Measurements from ENCODE around the gene PCSK6. TPM values are rescaled to one million over a fixed set of nuclear protein-coding genes. Genes with fewer than 3 reads are reported as not detected.

The PCSK6 gene
- total RNA-seq, 3 donors from 2014 or later (not counting 1 experiment from before 2014, with no cell fraction given): 1.5 to 2.4 (median 2.4) TPM

DNA sequence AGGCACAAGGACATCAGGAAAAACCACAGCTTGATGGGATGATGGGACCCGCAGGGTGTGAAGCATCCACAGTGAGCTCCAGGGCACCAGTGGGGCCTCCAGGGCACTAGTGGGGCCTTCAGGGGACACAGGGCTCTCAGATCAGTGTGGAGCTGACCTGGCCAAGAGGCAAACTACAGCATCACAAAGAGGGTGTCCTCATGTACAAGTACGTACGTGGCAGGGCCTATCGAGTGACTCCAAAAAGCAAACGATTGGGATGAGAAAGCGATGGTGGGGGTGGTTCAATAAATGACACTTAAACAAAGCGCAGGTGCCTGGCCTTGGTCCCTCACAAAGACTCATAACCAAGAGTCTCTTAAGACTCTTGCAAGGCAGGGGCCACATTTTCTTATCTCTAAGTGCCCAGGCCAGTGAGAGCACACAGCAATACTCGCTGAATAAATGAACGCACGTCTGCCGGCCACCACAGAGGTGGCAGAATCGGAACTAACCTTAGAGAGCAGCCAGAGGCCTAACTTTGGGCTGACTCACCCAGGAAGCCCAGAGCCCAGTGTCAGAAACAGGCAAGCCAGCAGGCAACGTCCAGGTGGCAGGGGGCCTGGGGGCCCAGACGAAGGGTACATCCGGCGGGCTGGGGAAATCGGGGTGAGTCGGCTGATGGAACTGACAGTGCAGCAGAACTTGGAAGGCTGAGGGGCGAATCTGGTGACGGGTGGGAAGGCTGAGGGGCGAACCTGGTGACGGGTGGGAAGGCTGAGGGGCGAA, 8.7 kb downstream of the PCSK6 start:
- Histone ChIP-seq H3K27me3 (ENCODE audit: control insufficient read depth, insufficient read depth, low read length) (no peaks in the 10 kb centered on the region), H3K27ac (ENCODE audit: low read length) (no peak overlapping the region), H3K9me3 (ENCODE audit: control insufficient read depth, insufficient read depth, low read length) (no peaks in the 10 kb centered on the region), H3K36me3 (ENCODE audit: control insufficient read depth, insufficient read depth, low read length) (no peaks in the 10 kb centered on the region), H3K4me3 (ENCODE audit: low read length) (no peak overlapping the region), H3K4me1 (ENCODE audit: control insufficient read depth, insufficient read depth, low read length) (no peaks in the 10 kb centered on the region)
- Mint-ChIP-seq H3K36me3 (no peaks in the 10 kb centered on the region), H3K4me1 (no peaks in the 10 kb centered on the region), H3K9me3 (no peaks in the 10 kb centered on the region), H3K27me3 (ENCODE audit: low read depth in 2 of 2) (peaks cover 16 to 24% of the 10 kb centered on the region in 2 donors), H3K4me3 (no peak overlapping the region), H3K27ac (no peak overlapping the region)
- intact Hi-C loops (cut with micrococcal nuclease): no loop called here
- 80% methylated on average over 23 of the region's 23 CpGs for WGBS (ENCODE audit: insufficient coverage)
- TF ChIP-seq, protein P1, sequence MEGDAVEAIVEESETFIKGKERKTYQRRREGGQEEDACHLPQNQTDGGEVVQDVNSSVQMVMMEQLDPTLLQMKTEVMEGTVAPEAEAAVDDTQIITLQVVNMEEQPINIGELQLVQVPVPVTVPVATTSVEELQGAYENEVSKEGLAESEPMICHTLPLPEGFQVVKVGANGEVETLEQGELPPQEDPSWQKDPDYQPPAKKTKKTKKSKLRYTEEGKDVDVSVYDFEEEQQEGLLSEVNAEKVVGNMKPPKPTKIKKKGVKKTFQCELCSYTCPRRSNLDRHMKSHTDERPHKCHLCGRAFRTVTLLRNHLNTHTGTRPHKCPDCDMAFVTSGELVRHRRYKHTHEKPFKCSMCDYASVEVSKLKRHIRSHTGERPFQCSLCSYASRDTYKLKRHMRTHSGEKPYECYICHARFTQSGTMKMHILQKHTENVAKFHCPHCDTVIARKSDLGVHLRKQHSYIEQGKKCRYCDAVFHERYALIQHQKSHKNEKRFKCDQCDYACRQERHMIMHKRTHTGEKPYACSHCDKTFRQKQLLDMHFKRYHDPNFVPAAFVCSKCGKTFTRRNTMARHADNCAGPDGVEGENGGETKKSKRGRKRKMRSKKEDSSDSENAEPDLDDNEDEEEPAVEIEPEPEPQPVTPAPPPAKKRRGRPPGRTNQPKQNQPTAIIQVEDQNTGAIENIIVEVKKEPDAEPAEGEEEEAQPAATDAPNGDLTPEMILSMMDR (IDR thresholded peaks at IDR 0.05): no peak
- DNase-seq: no peak
- ATAC-seq: no peak

DNA sequence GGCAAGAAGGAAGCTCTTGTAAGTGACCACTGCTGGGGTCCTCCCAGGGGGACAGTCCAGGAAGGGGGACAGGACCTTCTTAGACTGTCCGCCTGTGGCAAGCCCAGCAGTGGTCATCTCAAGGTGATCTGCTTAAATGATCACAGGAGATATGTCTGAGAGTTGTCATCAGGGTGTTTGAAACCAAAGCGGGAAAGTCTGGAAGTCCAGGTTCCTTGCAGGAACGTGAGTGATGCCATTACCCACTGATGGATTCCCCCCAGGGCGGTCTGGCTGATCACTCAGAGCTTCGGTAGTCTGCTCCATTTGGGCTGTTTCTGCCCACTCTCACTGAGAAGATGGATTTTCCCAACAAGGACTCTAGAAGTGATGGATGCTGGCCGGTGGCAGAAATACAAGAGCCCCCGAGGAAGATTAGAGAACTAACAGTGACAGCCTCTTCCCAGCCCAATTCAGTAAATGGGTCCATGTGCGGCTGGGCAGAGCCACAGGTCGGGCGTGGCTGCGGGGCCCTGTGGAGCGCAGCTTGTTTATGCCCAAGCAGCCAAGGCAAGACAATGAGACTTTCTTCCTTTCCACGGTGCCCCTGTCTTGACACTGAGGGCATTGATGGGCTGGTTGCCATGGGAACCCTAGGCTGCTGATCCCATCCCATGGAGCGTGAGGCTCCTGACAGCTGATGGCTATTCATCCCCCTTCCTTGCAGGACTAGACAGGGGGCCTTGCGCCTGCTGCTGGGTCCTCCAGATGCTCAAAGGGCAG, 9.5 kb downstream of the PCSK6 start:
- Histone ChIP-seq H3K9me3 (ENCODE audit: control insufficient read depth, insufficient read depth, low read length) (no peaks in the 10 kb centered on the region), H3K27me3 (ENCODE audit: control insufficient read depth, insufficient read depth, low read length) (no peaks in the 10 kb centered on the region), H3K4me1 (ENCODE audit: control insufficient read depth, insufficient read depth, low read length) (no peaks in the 10 kb centered on the region), H3K36me3 (ENCODE audit: control insufficient read depth, insufficient read depth, low read length) (no peaks in the 10 kb centered on the region), H3K27ac (ENCODE audit: low read length) (no peak overlapping the region), H3K4me3 (ENCODE audit: low read length) (no peak overlapping the region)
- TF ChIP-seq, protein P1 (IDR thresholded peaks at IDR 0.05): no peak
- peaks cover 17 to 18% of the 10 kb centered on the region in 2 donors for H3K27me3 Mint-ChIP-seq (ENCODE audit: low read depth in 2 of 2)
- DNase-seq: no peak
- no peak for ATAC-seq
- no peak overlapping the region for H3K27ac Mint-ChIP-seq
- H3K9me3 Mint-ChIP-seq: no peaks in the 10 kb centered on the region
- H3K36me3 Mint-ChIP-seq: no peaks in the 10 kb centered on the region
- intact Hi-C loops (cut with micrococcal nuclease): no loop called here
- 94% methylated on average over 15 of the region's 15 CpGs for WGBS (ENCODE audit: insufficient coverage)
- no peak overlapping the region for H3K4me3 Mint-ChIP-seq
- no peaks in the 10 kb centered on the region for H3K4me1 Mint-ChIP-seq

DNA sequence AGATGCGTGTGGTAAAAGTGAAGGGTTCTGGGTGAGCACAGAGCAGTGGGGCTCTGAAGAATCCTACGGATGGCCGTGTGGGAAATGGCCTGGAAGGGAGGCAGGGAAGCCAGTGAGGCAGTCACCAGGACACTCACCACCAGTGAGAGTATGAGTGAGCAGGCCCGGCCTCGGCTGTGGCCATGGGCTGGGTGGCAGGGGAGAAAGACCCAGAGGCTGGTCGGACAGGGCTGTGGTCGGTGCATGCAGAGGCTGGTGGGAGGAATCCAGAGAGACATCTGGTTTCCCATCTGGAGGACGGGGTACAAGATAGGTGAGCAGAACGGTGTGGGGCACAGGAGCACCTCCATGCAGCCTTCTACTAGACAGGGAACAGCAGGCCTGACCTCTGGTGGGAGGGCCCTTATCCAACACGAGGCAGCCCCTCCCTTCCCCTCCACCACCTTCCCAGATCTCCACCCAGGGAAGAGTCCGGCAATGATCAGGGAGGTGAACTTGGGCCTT, 10.1 kb downstream of the PCSK6 start:
- no peak for DNase-seq

More for the DNA sequence above, 10.1 kb downstream of the PCSK6 start:
- no peaks in the 10 kb centered on the region for H3K36me3 Mint-ChIP-seq
- peaks cover 12 to 21% of the 10 kb centered on the region in 2 donors for H3K27me3 Mint-ChIP-seq (ENCODE audit: low read depth in 2 of 2)
- H3K27ac Mint-ChIP-seq: no peak overlapping the region
- H3K4me1 Mint-ChIP-seq: no peaks in the 10 kb centered on the region
- no peak overlapping the region for H3K4me3 ChIP-seq (ENCODE audit: low read length)
- H3K9me3 Mint-ChIP-seq: no peaks in the 10 kb centered on the region
- ATAC-seq: no peak
- H3K9me3 ChIP-seq (ENCODE audit: control insufficient read depth, insufficient read depth, low read length): no peaks in the 10 kb centered on the region
- TF ChIP-seq, protein P1 (IDR thresholded peaks at IDR 0.05): no peak
- H3K4me1 ChIP-seq (ENCODE audit: control insufficient read depth, insufficient read depth, low read length): no peaks in the 10 kb centered on the region
- H3K27me3 ChIP-seq (ENCODE audit: control insufficient read depth, insufficient read depth, low read length): no peaks in the 10 kb centered on the region
- H3K4me3 Mint-ChIP-seq: no peak overlapping the region
- no peaks in the 10 kb centered on the region for H3K36me3 ChIP-seq (ENCODE audit: control insufficient read depth, insufficient read depth, low read length)
- intact Hi-C loops (cut with micrococcal nuclease): no loop called here
- 81% methylated on average over 11 of the region's 11 CpGs for WGBS (ENCODE audit: insufficient coverage)
- no peak overlapping the region for H3K27ac ChIP-seq (ENCODE audit: low read length)
